SK-N-SH treated with all-trans-retinoic acid at 6 μM for 48 hours (cell line): Measurements from ENCODE around the gene SNRPD3.

Source experiments
- ATAC-seq: fragments of 200-7000 bp; cut with Tn5 transposase; 3 replicates; pipeline ENCODE4 v1.9.1; 2020; ENCODE audit warnings: mild to moderate bottlenecking, moderate library complexity
- ARNTL ChIP-seq: fragments of 450-650 bp; formaldehyde crosslinking; IDR thresholded peaks from 2 replicates; pipeline ENCODE4 v1.5.0; 2020; ENCODE audit warnings: low read depth, mild to moderate bottlenecking, moderate library complexity, borderline replicate concordance
- BACH2 ChIP-seq: fragments of 250-450 bp; sonication (Bioruptor Pico); IDR thresholded peaks from 2 replicates; pipeline ENCODE4 v1.9.0; 2021; ENCODE audit warnings: mild to moderate bottlenecking, borderline replicate concordance
- CSDC2 ChIP-seq: fragments of 250-450 bp; sonication (Bioruptor Pico); IDR thresholded peaks from 2 replicates; pipeline ENCODE4 v1.5.0; 2020; ENCODE audit warnings: mild to moderate bottlenecking, moderate library complexity
- ESRRG ChIP-seq: fragments of 250-450 bp; sonication (Bioruptor Pico); IDR thresholded peaks from 2 replicates; pipeline ENCODE4 v1.6.1; 2021; ENCODE audit warnings: mild to moderate bottlenecking
- GLIS3 ChIP-seq: fragments of 250-450 bp; sonication (Bioruptor Pico); IDR thresholded peaks from 2 replicates; pipeline ENCODE4 v1.5.0; 2020; ENCODE audit warnings: mild to moderate bottlenecking, moderate library complexity
- ISL1 ChIP-seq: fragments of 250-450 bp; sonication (Bioruptor Pico); IDR thresholded peaks from 2 replicates; pipeline ENCODE4 v2.1.2; 2022; ENCODE audit warnings: mild to moderate bottlenecking, moderate library complexity
- OSR1 ChIP-seq: fragments of 250-450 bp; sonication (Bioruptor Pico); IDR thresholded peaks from 2 replicates; pipeline ENCODE4 v1.8.0; 2022; ENCODE audit warnings: moderate library complexity, mild to moderate bottlenecking, inconsistent platforms
- PATZ1 ChIP-seq: fragments of 250-450 bp; sonication (Bioruptor Pico); IDR thresholded peaks from 2 replicates; pipeline ENCODE4 v1.8.0; 2020; ENCODE audit warnings: mild to moderate bottlenecking, moderate library complexity, borderline replicate concordance
- POU6F1 ChIP-seq: fragments of 250-450 bp; sonication (Bioruptor Pico); IDR thresholded peaks from 2 replicates; pipeline ENCODE4 v1.8.0; 2021; ENCODE audit warnings: low read depth, mild to moderate bottlenecking, moderate library complexity, borderline replicate concordance
- PPARA ChIP-seq: fragments of 250-450 bp; sonication (Bioruptor Pico); IDR thresholded peaks from 2 replicates; pipeline ENCODE4 v1.5.0; 2020; ENCODE audit warnings: mild to moderate bottlenecking, borderline replicate concordance
- RARB ChIP-seq: fragments of 250-450 bp; sonication (Bioruptor Pico); IDR thresholded peaks from 2 replicates; pipeline ENCODE4 v1.8.0; 2021; ENCODE audit warnings: mild to moderate bottlenecking, moderate library complexity
- SNAI2 ChIP-seq: fragments of 250-450 bp; sonication (Bioruptor Pico); IDR thresholded peaks from 2 replicates; pipeline ENCODE4 v1.5.0; 2020; ENCODE audit warnings: mild to moderate bottlenecking, moderate library complexity
- TCF4 ChIP-seq: fragments of 250-450 bp; sonication (Bioruptor Pico); IDR thresholded peaks from 2 replicates; pipeline ENCODE4 v1.8.0; 2021; ENCODE audit warnings: mild to moderate bottlenecking, moderate library complexity, borderline replicate concordance
- TOX ChIP-seq: fragments of 250-450 bp; sonication (Bioruptor Pico); IDR thresholded peaks from 2 replicates; pipeline ENCODE4 v1.8.0; 2021; ENCODE audit warnings: mild to moderate bottlenecking, moderate library complexity, borderline replicate concordance
- TSHZ2 ChIP-seq: fragments of 250-450 bp; sonication (Bioruptor Pico); IDR thresholded peaks from 2 replicates; pipeline ENCODE4 v1.5.0; 2020; ENCODE audit warnings: mild to moderate bottlenecking, moderate library complexity
- ZC3H10 ChIP-seq: fragments of 250-450 bp; sonication (Bioruptor Pico); IDR thresholded peaks from 2 replicates; pipeline ENCODE4 v1.5.1; 2021; ENCODE audit warnings: mild to moderate bottlenecking, moderate library complexity
- ZFP30 ChIP-seq: fragments of 450-650 bp; formaldehyde crosslinking; IDR thresholded peaks from 2 replicates; pipeline ENCODE4 v1.5.0; 2022; ENCODE audit warnings: mild to moderate bottlenecking, moderate library complexity
- ZNF70 ChIP-seq: fragments of 450-650 bp; formaldehyde crosslinking; IDR thresholded peaks from 2 replicates; pipeline ENCODE4 v1.5.0; 2020; ENCODE audit warnings: mild to moderate bottlenecking, moderate library complexity
- ZNF8 ChIP-seq: fragments of 450-650 bp; formaldehyde crosslinking; IDR thresholded peaks from 2 replicates; pipeline ENCODE4 v1.5.0; 2020; ENCODE audit warnings: mild to moderate bottlenecking, moderate library complexity
- TF ChIP-seq, protein P1 (sequence below): fragments of 250-450 bp; sonication (Bioruptor Pico); IDR thresholded peaks from 2 replicates; pipeline ENCODE4 v1.5.1; 2020; ENCODE audit warnings: low read depth, mild to moderate bottlenecking, moderate library complexity
- TF ChIP-seq, protein P2 (sequence below): fragments of 250-450 bp; sonication (Bioruptor Pico); IDR thresholded peaks from 2 replicates; pipeline ENCODE4 v1.5.1; 2021; ENCODE audit warnings: mild to moderate bottlenecking, moderate library complexity

Gene SNRPD3

GRCh38 chr22:24585927-24586546 lies 30.2 kb downstream of the SNRPD3 start (continued):
- TF ChIP-seq PATZ1 (no peak), CSDC2 (CRISPR knock-in tag) (no peak), RARB (CRISPR knock-in tag) (no peak), SNAI2 (CRISPR knock-in tag) (no peak)

DNA sequence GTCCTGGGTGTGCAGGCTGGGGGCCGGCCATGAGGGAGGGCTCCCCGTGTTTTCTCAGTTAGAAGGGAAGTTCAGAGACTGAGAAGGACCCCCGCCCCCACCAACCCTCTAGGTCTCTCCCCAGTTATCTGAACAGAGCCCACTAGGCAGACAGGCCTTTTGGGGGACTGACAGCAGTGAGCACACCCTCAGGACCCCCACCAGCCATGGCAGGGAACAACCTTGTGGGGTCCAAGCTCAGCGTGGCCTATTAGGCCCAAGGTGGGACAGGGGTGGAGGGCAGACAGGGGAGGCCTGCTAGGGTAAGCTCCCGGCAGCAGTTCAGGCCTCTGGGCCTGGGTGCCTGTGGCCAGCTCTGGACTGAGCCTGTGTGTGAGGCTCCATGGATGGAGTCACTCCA lies 31.5 kb downstream of the SNRPD3 start:
- no peak for TF ChIP-seq TOX (CRISPR knock-in tag)
- no peak for TF ChIP-seq RARB (CRISPR knock-in tag)
- no peak for TF ChIP-seq TCF4 (CRISPR knock-in tag)
- TF ChIP-seq, protein P1, sequence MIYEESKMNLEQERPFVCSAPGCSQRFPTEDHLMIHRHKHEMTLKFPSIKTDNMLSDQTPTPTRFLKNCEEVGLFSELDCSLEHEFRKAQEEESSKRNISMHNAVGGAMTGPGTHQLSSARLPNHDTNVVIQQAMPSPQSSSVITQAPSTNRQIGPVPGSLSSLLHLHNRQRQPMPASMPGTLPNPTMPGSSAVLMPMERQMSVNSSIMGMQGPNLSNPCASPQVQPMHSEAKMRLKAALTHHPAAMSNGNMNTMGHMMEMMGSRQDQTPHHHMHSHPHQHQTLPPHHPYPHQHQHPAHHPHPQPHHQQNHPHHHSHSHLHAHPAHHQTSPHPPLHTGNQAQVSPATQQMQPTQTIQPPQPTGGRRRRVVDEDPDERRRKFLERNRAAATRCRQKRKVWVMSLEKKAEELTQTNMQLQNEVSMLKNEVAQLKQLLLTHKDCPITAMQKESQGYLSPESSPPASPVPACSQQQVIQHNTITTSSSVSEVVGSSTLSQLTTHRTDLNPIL (CRISPR knock-in tag): no peak
- TF ChIP-seq ARNTL (CRISPR knock-in tag): no peak
- TF ChIP-seq PPARA (CRISPR knock-in tag): no peak
- TF ChIP-seq ZC3H10: no peak
- no peak for TF ChIP-seq POU6F1 (CRISPR knock-in tag)
- no peak for TF ChIP-seq OSR1 (CRISPR knock-in tag)
- no peak for TF ChIP-seq CSDC2 (CRISPR knock-in tag)
- TF ChIP-seq, protein P2, sequence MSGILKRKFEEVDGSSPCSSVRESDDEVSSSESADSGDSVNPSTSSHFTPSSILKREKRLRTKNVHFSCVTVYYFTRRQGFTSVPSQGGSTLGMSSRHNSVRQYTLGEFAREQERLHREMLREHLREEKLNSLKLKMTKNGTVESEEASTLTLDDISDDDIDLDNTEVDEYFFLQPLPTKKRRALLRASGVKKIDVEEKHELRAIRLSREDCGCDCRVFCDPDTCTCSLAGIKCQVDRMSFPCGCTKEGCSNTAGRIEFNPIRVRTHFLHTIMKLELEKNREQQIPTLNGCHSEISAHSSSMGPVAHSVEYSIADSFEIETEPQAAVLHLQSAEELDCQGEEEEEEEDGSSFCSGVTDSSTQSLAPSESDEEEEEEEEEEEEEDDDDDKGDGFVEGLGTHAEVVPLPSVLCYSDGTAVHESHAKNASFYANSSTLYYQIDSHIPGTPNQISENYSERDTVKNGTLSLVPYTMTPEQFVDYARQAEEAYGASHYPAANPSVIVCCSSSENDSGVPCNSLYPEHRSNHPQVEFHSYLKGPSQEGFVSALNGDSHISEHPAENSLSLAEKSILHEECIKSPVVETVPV (CRISPR knock-in tag): no peak
- TF ChIP-seq BACH2: no peak
- ATAC-seq: no peak

GRCh38 chr22:24587948-24588347 lies 32.1 kb downstream of the SNRPD3 start:
- ATAC-seq: no peak
- no peak for TF ChIP-seq ISL1 (CRISPR knock-in tag)
- no peak for TF ChIP-seq ZFP30
- no peak for TF ChIP-seq PATZ1
- no peak for TF ChIP-seq GLIS3 (CRISPR knock-in tag)
- no peak for TF ChIP-seq RARB (CRISPR knock-in tag)
- TF ChIP-seq TCF4 (CRISPR knock-in tag): no peak
- no peak for TF ChIP-seq CSDC2 (CRISPR knock-in tag)
- no peak for TF ChIP-seq PPARA (CRISPR knock-in tag)
- TF ChIP-seq, protein P2 (CRISPR knock-in tag): no peak
- TF ChIP-seq ZNF70 (CRISPR knock-in tag): no peak
- no peak for TF ChIP-seq SNAI2 (CRISPR knock-in tag)
- no peak for TF ChIP-seq OSR1 (CRISPR knock-in tag)
- TF ChIP-seq ESRRG: no peak
- no peak for TF ChIP-seq TSHZ2 (CRISPR knock-in tag)
- no peak for TF ChIP-seq TOX (CRISPR knock-in tag)
- no peak for TF ChIP-seq POU6F1 (CRISPR knock-in tag)
- no peak for TF ChIP-seq ZNF8 (CRISPR knock-in tag)
- TF ChIP-seq ARNTL (CRISPR knock-in tag): no peak
- TF ChIP-seq ZC3H10: no peak
